Hepatocyte (in vitro differentiated cells): Measurements from ENCODE around the gene OSBPL10.

Experiments
- CTCF ChIP-seq: fragments of 200-600 bp; sonication (generic); IDR thresholded peaks from 2 replicates; pipeline ENCODE4 v1.5.1; 2016; ENCODE audit warnings: antibody characterized with exemption, mild to moderate bottlenecking; ENCODE audit not compliant: poor library complexity
- EZH2 ChIP-seq: fragments of 200-600 bp; sonication (generic); IDR thresholded peaks from 2 replicates; pipeline ENCODE4 v1.6.1; 2016; ENCODE audit warnings: antibody characterized with exemption, mild to moderate bottlenecking, borderline replicate concordance
- EZH2phosphoT487 ChIP-seq: fragments of 200-600 bp; sonication (generic); IDR thresholded peaks from one replicate; pipeline ENCODE4 v1.6.1; 2018; ENCODE audit warnings: antibody characterized with exemption, mild to moderate bottlenecking, low read depth, moderate library complexity; ENCODE audit not compliant: unreplicated experiment, severe bottlenecking

DNA sequence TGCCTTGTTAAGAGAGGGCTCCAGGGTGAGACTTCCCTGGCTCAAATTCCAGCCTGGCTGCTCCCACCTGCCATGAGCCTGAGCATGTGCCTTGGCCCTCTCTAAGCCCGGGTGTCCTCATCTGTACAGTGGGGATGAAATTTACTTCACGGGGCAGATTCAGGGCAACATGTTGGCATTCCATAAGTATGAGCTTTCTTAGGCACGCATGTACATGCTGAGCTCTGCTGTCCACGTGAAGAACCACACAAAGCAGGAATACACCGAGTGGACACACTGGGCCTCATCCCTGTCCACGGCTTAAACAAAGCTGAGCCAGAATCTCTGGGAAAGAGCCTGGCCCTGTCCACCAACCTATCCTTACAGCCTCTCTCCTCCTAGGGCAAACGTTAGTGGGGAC, 167.4 kb downstream of the OSBPL10 start:
- TF ChIP-seq EZH2phosphoT487 (no peak), CTCF (no peak), EZH2 (no peak)
